ENCODE data around the gene ITIH6.

DNA sequence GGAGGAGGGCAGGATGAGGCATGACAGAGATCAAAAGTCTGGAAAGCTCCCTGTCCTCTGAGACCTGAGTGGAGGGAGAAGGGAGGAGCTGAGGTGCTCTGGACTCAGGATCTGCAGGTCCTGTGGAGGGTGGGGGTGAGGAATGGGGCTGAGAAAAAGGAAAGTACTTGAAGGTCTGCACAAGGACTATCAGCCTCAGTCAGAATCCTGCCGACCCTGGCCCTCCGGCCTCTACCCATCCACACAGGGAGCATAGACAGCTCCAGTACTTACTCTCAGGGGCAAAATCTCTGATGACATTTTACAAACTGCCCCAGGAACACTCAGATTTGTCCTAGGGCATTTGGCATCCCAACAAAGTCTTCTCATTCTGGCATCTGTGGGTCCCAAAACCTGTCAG, 991 bp upstream of the ITIH6 start:
- no peak for TF ChIP-seq CTCF (IDR thresholded peaks at IDR 0.05; ENCODE audit: low read length)
- TF ChIP-seq EZH2 (IDR thresholded peaks at IDR 0.05; ENCODE audit: borderline replicate concordance, low read length), result no peak

Measured in OCI-LY1 (cell line).